HepG2 (cell line): ENCODE measurements around the gene YIPF1.

ENCODE experiments used
- CTCF ChIP-seq: sonication (generic); formaldehyde crosslinking; IDR thresholded peaks from 2 replicates; pipeline ENCODE4 v1.5.0; 2020; ENCODE audit warnings: mild to moderate bottlenecking, missing genetic modification reagents, moderate library complexity
- HDAC2 ChIP-seq: sonication (generic); formaldehyde crosslinking; IDR thresholded peaks from 2 replicates; pipeline ENCODE4 v1.4.0; 2020; ENCODE audit warnings: missing genetic modification reagents
- SIX1 ChIP-seq: sonication (generic); formaldehyde crosslinking; IDR thresholded peaks from 2 replicates; pipeline ENCODE4 v1.4.0; 2020; ENCODE audit warnings: missing genetic modification reagents, borderline replicate concordance
- YY1 ChIP-seq: IDR thresholded peaks from 2 replicates; pipeline ENCODE4 v1.6.1; 2011; ENCODE audit warnings: low read length, low read depth, moderate library complexity, mild to moderate bottlenecking; ENCODE audit not compliant: insufficient read depth, insufficient replicate concordance
- TF ChIP-seq, protein P1 (sequence below): sonication (generic); formaldehyde crosslinking; IDR thresholded peaks from 2 replicates; pipeline ENCODE4 v1.4.0; 2020; ENCODE audit warnings: mild to moderate bottlenecking, missing genetic modification reagents

- TF ChIP-seq CTCF = no peak
- no peak for TF ChIP-seq HDAC2 (CRISPR knock-in tag)
- TF ChIP-seq YY1 = no peak
- TF ChIP-seq SIX1 (CRISPR knock-in tag) = no peak
- TF ChIP-seq, protein P1, sequence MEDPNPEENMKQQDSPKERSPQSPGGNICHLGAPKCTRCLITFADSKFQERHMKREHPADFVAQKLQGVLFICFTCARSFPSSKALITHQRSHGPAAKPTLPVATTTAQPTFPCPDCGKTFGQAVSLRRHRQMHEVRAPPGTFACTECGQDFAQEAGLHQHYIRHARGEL (CRISPR knock-in tag) = no peak
Measured at GRCh38 chr1:53833393-53833792, 56.2 kb downstream of the YIPF1 start.
